ENCODE data around the gene TCEANC. TPM values are rescaled to one million over a fixed set of nuclear protein-coding genes. Genes with fewer than 3 reads are reported as not detected.

Gene TCEANC
- 1.3 and 2.1 TPM in 2 replicates for total RNA-seq

GRCh38 chrX:13652850-13653693, at the start of gene TCEANC:
TSS of gene TCEANC (plus strand) at chrX:13653141. CDS start at chrX:13662509, 9,368 bp downstream.

GRCh38 chrX:13688958-13689740, 36.2 kb downstream of the TCEANC start, which contains the start of gene RAB9A:
TSS of gene RAB9A (plus strand) at chrX:13689128. CDS start at chrX:13708747, 19,619 bp downstream.

Other genes starting within 250 kb of the TCEANC start
- not detected in 2 replicates for gene EGFL6, start 83.5 kb upstream of the TCEANC start, total RNA-seq
- gene RAB9A, start 36.0 kb downstream of the TCEANC start, total RNA-seq = 14.0 and 16.7 TPM in 2 replicates
- gene TRAPPC2, start 81.5 kb downstream of the TCEANC start, total RNA-seq = 8.9 and 11.6 TPM in 2 replicates
- gene OFD1, start 81.6 kb downstream of the TCEANC start, total RNA-seq = 5.8 and 7.2 TPM in 2 replicates
- 0.18 and 2.4 TPM in 2 replicates for gene GPM6B, start 164.0 kb downstream of the TCEANC start, total RNA-seq

Measured in endothelial cell of coronary artery (primary cell).